ENCODE data around the gene REM2.

REM2 gene

GRCh38 chr14:22875748-22876319 lies 7.2 kb upstream of the REM2 start:
- no peak for DNase-seq

- no peak for DNase-seq
These were observed 6.0 kb upstream of the REM2 start for GRCh38 chr14:22877000-22877501.

- no peak for DNase-seq
These were observed 4.5 kb upstream of the REM2 start for GRCh38 chr14:22878271-22879246.

- no peak for DNase-seq
These were observed 958 bp upstream of the REM2 start for GRCh38 chr14:22882064-22882463.

GRCh38 chr14:22882529-22883172 lies 371 bp upstream of the REM2 start:
- no peak for DNase-seq

- no peak for DNase-seq
These were observed 1.2 kb downstream of the REM2 start for GRCh38 chr14:22884076-22884737.

- DNase-seq: no peak
These were observed 1.9 kb downstream of the REM2 start for GRCh38 chr14:22884738-22885523.

GRCh38 chr14:22885975-22886374 lies 3.0 kb downstream of the REM2 start:
- DNase-seq: no peak

GRCh38 chr14:22886500-22887259 lies 3.7 kb downstream of the REM2 start:
- peak; percentile 82 for DNase-seq

GRCh38 chr14:22887260-22887989 lies 4.4 kb downstream of the REM2 start:
- peak; percentile 77 for DNase-seq

GRCh38 chr14:22887990-22888378 lies 5.0 kb downstream of the REM2 start:
- no peak for DNase-seq

GRCh38 chr14:22888662-22889061 lies 5.6 kb downstream of the REM2 start:
- DNase-seq: no peak

GRCh38 chr14:22890416-22890815 lies 7.4 kb downstream of the REM2 start:
- DNase-seq: no peak

- no peak for DNase-seq
These were observed 9.5 kb downstream of the REM2 start for GRCh38 chr14:22892488-22892887.

GRCh38 chr14:22893706-22894105 lies 10.7 kb downstream of the REM2 start:
- no peak for DNase-seq

GRCh38 chr14:22895402-22895801 lies 12.4 kb downstream of the REM2 start:
- no peak for DNase-seq

GRCh38 chr14:22896356-22896755 lies 13.3 kb downstream of the REM2 start:
- no peak for DNase-seq

- no peak for DNase-seq
These were observed 13.7 kb downstream of the REM2 start for GRCh38 chr14:22896760-22897159.

- DNase-seq: peak; percentile 94
These were observed 14.3 kb downstream of the REM2 start for GRCh38 chr14:22897357-22897756.

- no peak for DNase-seq
These were observed 15.5 kb downstream of the REM2 start for GRCh38 chr14:22898302-22899090.
